ENCODE results near the gene NOSIP. TPM values are rescaled to one million over a fixed set of nuclear protein-coding genes. Genes with fewer than 3 reads are reported as not detected.

NOSIP gene, protein sequence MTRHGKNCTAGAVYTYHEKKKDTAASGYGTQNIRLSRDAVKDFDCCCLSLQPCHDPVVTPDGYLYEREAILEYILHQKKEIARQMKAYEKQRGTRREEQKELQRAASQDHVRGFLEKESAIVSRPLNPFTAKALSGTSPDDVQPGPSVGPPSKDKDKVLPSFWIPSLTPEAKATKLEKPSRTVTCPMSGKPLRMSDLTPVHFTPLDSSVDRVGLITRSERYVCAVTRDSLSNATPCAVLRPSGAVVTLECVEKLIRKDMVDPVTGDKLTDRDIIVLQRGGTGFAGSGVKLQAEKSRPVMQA
- 100 to 1,000 TPM; 408 to 414 TPM for total RNA-seq

GRCh38 chr19:49580264-49581006, at the start of gene NOSIP:
NOSIP (minus strand) TSS chr19:49580556; CDS start chr19:49560691, 19,865 bp downstream.

DNA sequence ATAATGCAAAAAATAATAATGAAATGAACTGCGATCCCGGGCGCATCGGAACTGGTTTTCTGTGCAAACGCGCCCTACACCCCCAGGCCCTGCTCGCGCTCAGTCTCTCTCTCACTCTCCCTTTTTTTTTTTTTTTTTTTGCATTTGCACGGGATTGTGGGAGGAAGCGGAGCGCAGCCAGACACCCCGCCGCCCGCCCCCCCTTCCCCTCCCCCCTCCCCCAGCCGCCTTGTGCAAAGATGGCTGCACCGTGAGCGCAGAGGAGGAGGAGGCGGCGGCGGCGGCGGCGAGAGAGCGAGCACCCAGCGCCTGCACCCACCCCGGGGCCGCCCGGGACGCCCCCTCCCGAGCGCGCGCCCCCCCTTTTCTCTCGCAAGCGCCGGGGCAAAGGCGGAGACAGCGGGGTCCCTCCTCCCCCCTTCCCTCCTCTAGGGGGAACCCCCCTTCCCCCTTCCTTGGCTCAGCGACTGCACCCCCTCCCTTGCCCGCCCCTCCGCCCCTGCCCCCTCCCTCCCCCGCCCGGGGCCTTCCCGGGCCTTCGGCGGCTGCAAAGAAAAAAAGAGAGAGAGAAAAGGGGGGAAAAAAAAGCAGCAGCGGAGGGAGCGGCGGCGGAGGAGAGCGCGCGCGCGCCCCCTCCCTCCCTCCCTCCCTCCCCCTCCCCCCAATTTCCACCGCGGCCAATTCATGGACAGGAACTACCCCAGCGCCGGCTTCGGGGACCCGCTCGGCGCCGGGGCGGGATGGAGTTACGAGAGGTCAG, 10.8 kb upstream of the NOSIP start, which contains the start of gene PRR12:
PRR12 (plus strand) TSS at position 212 of the 760 bp plus-strand sequence; CDS start at position 685, 473 bp downstream.

GRCh38 chr19:49581007-49581508, 702 bp upstream of the NOSIP start, which contains the start of gene PRRG2:
PRRG2 (plus strand) TSS chr19:49581316; CDS start chr19:49583220, 1,904 bp downstream.

Other genes starting within 250 kb of the NOSIP start
- 100 to 1,000 TPM; 317 to 318 TPM for gene CD37, start 245.2 kb downstream of the NOSIP start, total RNA-seq
- not detected for gene TEAD2, start 218.1 kb downstream of the NOSIP start, total RNA-seq
- not detected for gene DKKL1, start 216.7 kb downstream of the NOSIP start, total RNA-seq
- under 1 TPM; 0.33 to 0.46 TPM for gene KASH5, start 192.3 kb downstream of the NOSIP start, total RNA-seq
- gene PTH2, start 157.1 kb downstream of the NOSIP start, total RNA-seq, result 1 to 10 TPM; 1.4 to 1.5 TPM
- gene GFY, start 155.2 kb downstream of the NOSIP start, total RNA-seq, result not detected
- gene SLC17A7, start 139.0 kb downstream of the NOSIP start, total RNA-seq, result under 1 TPM; 0.19 to 0.23 TPM
- 100 to 1,000 TPM; 175 to 179 TPM for gene PIH1D1, start 128.7 kb downstream of the NOSIP start, total RNA-seq
- 10 to 100 TPM; 45.2 to 49.4 TPM for gene ALDH16A1, start 127.3 kb downstream of the NOSIP start, total RNA-seq
- 100 to 1,000 TPM; 398 to 423 TPM for gene FLT3LG, start 106.3 kb downstream of the NOSIP start, total RNA-seq
- 1,000 to 10,000 TPM; 3,272 to 3,289 TPM for gene RPL13A, start 92.9 kb downstream of the NOSIP start, total RNA-seq
- gene RPS11, start 84.1 kb downstream of the NOSIP start, total RNA-seq, result 1,000 to 10,000 TPM; 3,280 to 3,427 TPM
- gene FCGRT, start 67.9 kb downstream of the NOSIP start, total RNA-seq, result 10 to 100 TPM; 28.0 to 34.5 TPM
- gene RCN3, start 52.6 kb downstream of the NOSIP start, total RNA-seq, result 1 to 10 TPM; 1.8 to 2.6 TPM
- gene PRRG2, start 760 bp upstream of the NOSIP start, total RNA-seq, result 1 to 10 TPM; 1.8 to 2.2 TPM
- 10 to 100 TPM; 39.3 to 40.8 TPM for gene PRR12, start 10.6 kb upstream of the NOSIP start, total RNA-seq
- gene RRAS, start 59.6 kb upstream of the NOSIP start, total RNA-seq, result 10 to 100 TPM; 13.7 to 13.8 TPM
- 10 to 100 TPM; 53.6 to 55.0 TPM for gene SCAF1, start 61.7 kb upstream of the NOSIP start, total RNA-seq
- gene IRF3, start 85.3 kb upstream of the NOSIP start, total RNA-seq, result 100 to 1,000 TPM; 148 to 156 TPM
- gene BCL2L12, start 85.4 kb upstream of the NOSIP start, total RNA-seq, result 10 to 100 TPM; 47.4 to 50.9 TPM
- gene PRMT1, start 96.7 kb upstream of the NOSIP start, total RNA-seq, result 100 to 1,000 TPM; 115 to 116 TPM
- 1 to 10 TPM; 4.8 to 5.3 TPM for gene ADM5, start 109.0 kb upstream of the NOSIP start, total RNA-seq
- gene CPT1C, start 110.6 kb upstream of the NOSIP start, total RNA-seq, result 1 to 10 TPM; 1.3 to 1.6 TPM
- 1 to 10 TPM; 1.2 to 1.7 TPM for gene TSKS, start 182.8 kb upstream of the NOSIP start, total RNA-seq
- 10 to 100 TPM; 65.0 to 66.1 TPM for gene AP2A1, start 186.4 kb upstream of the NOSIP start, total RNA-seq
- 10 to 100 TPM; 15.4 to 16.7 TPM for gene FUZ, start 232.7 kb upstream of the NOSIP start, total RNA-seq
- 10 to 100 TPM; 49.9 to 51.3 TPM for gene MED25, start 237.7 kb upstream of the NOSIP start, total RNA-seq

Measured in activated naive CD4-positive, alpha-beta T cell treated with anti-CD3 and anti-CD28 coated beads, Interleukin-2, amount 10 ng/mL, durations not matched to agents 5 hours and 36 hours (primary cell).